ENCODE measurements around the gene TOP3B. TPM values are rescaled to one million over a fixed set of nuclear protein-coding genes. Genes with fewer than 3 reads are reported as not detected.
A peak's percentile ranks its signal among the peaks of the same experiment; 100 is the strongest.
"Not testable (repeated sequence)": the region's sequence is repeated elsewhere in the genome, so short reads cannot be mapped to it uniquely, and the experiment has no call there.

The TOP3B gene
- total and polyA plus RNA-seq, 5 experiments from 2014 or later, result 9.6 to 70.5 (median 18.3) TPM

DNA sequence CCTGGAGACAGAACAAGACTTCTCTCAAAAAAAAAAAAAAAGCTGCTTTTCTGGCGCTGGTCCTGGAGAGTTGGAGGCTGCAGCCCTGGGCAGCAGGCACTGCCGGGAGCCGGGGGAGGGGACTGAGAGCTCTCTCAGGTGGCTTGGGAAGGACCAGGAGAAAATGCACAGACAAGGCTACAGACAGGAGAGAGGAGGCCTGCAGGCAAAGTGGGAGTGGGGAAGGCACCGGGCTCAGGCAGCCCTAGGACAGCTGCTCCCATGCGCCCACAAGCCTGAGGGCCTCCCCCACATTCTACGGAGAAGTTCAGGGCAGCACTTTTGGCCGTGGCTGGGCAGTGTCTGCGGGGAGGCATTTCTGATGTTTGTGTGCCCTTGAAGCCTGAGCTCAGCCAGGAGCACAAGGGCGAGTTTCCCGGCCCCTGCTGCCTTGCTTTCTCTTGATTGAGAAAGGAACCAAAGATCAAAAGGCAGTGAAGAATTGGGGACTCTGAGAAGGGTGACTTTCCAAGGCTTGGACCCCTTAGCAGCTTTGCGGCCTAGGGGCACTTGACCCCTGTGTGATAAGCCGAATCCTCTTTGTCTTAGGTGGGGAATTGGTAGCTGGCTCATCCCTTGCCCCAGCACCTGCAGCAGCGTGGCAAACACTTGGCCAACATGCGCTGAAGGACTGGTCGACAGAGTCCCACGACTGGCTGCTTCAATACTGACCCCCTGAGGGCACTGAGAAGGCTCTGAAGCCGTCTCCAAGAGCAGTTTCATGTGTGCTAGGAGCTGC is 65.2 kb downstream of the TOP3B start:
- no peak for ATAC-seq
- Mint-ChIP-seq H3K27me3 (no peaks in the 10 kb centered on the region), H3K36me3 (no peaks in the 10 kb centered on the region), H3K27ac (peak overlapping the region in 1 of 10 donors; percentile 9), H3K4me3 (no peak overlapping the region), H3K4me1 (peaks cover 0 to 2% (median 0%) of the 10 kb centered on the region in 4 donors), H3K9me3 (no peaks in the 10 kb centered on the region)
- DNase-seq, result no peak
- POLR2A ChIA-PET, result no interaction called here

DNA sequence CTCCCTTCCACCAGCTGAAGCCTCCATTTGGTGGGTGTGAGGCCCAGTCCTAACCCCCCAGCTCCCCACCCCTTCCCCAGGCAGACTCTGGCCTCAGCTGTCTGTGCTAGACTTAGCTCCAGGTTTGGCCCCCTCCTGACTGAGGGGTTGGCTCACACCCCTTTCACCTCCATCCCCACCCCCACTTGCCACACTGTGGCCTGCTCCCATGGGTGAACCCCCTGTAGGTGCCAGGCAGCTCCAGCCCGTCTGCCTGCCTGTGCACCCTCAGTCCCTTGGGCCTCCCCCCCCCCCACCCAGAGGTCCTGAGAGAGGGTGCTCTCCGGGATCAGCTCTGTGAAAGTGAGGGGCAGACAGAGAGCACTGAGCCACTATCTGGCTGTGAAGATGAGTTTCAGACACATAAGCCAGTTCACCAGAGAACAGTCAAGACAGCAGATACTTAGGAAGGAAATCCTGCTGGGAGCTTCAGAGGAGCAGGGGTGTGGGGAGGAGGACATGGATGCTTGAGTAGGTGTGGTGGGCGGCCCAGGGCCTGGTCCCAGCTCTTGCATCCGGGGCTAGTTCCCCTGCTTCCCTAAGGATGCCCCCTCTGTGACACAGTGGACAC is 66.2 kb downstream of the TOP3B start:
- POLR2A ChIA-PET, result no interaction called here

DNA sequence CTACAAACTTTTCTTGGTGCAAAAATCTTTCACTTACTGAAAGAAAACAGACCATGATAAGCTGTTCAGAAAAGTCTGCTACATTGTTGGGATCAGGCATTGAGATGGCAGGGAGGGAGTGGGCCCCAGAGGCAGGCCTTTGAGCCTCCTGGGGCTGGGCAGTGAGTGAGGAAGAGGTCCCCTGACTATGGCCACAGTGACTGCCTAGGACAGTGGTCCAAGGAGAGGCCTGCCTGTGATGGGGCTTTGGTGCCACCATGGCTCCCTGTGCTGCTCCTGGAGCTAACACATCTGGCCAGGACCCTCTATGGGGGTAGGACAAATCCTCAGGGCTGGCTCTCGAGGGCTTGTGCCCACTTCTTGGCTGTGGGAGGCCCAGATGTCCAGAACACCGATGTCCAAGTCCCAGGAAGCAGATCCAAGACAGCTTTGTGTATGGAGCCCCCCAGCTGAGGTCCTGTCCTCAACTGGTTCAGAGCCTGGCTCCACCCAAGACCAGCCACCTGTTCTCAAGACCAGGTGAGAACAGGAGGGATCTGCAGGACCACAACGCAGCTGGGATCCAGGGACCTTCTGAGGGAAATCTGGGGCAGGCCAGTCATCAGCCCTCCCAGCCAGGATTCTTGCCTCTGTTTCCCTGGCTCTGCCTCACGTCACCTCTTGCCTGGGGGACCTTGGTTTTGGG is 66.8 kb downstream of the TOP3B start:
- Mint-ChIP-seq H3K9me3 (no peaks in the 10 kb centered on the region), H3K27me3 (no peaks in the 10 kb centered on the region), H3K36me3 (no peaks in the 10 kb centered on the region), H3K4me1 (peaks cover 0 to 2% (median 0%) of the 10 kb centered on the region in 4 donors), H3K27ac (peak overlapping the region in 3 of 10 donors; percentile 8 to 43 (median 15)), H3K4me3 (no peak overlapping the region)
- no peak for DNase-seq
- POLR2A ChIA-PET, result no interaction called here
- ATAC-seq, result no peak

More for the DNA sequence above, 66.2 kb downstream of the TOP3B start:
- no peak for DNase-seq
- no peak overlapping the region for H3K4me3 Mint-ChIP-seq
- H3K4me1 Mint-ChIP-seq, result peaks cover 0 to 2% (median 0%) of the 10 kb centered on the region in 4 donors
- no peaks in the 10 kb centered on the region for H3K27me3 Mint-ChIP-seq
- no peaks in the 10 kb centered on the region for H3K36me3 Mint-ChIP-seq
- no peaks in the 10 kb centered on the region for H3K9me3 Mint-ChIP-seq
- peak overlapping the region in 2 of 10 donors; percentile 27 to 51 for H3K27ac Mint-ChIP-seq
- no peak for ATAC-seq

DNA sequence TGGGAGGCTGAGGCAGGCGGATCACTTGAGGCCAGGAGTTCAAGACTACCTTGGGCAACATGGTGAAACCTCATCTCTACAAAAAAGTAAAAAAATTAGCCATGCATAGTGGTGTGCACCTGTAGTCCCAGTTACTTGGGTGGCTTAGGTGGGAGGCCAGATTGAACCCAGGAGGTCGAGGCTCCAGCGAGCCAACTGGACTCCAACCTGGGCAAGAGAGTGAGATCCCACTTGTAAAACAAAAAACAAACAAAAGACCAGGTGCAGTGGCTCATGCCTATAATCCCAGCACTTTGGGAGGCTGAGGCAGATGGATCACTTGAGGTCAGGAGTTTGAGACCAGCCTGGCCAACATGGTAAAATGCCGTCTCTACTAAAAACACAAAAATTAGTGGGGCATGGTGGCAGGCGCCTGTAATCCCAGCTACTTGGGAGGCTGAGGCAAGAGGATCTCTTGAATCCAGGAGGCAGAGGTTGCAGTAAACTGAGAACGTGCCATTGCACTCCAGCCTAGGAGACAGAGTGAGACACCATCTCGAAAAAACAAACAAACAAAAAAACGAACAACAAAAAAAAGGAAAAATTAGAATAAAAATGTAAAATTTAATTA is 68.4 kb downstream of the TOP3B start:
- H3K4me1 Mint-ChIP-seq, POLR2A ChIA-PET, DNase-seq, H3K9me3 Mint-ChIP-seq, H3K4me3 Mint-ChIP-seq, H3K36me3 Mint-ChIP-seq, H3K27ac Mint-ChIP-seq, ATAC-seq, H3K27me3 Mint-ChIP-seq: not testable (repeated sequence)

DNA sequence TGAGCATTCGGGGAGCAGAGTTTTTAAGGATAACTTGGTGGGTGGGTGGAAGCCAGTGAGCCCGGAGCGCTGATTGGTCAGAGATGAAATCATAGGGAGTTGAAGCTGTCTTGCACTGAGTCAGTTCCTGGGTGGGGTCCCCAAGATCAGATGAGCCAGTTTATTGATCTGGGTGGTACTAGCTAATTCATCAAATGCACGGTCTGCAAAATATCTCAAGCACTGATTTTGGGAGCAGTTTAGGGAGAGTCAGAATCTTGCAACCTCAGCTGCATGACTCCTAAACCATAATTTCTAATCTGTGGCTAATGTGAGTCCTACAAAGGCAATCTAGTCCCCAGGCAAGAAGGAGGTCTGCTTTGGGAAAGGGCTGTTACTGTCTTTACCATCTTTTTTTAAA is 72.2 kb downstream of the TOP3B start:
- H3K36me3 Mint-ChIP-seq, DNase-seq, H3K27me3 Mint-ChIP-seq, ATAC-seq, H3K4me3 Mint-ChIP-seq, H3K4me1 Mint-ChIP-seq, POLR2A ChIA-PET, H3K9me3 Mint-ChIP-seq: not testable (repeated sequence)
- H3K27ac Mint-ChIP-seq, result peak overlapping the region in 1 of 10 donors; percentile 4

DNA sequence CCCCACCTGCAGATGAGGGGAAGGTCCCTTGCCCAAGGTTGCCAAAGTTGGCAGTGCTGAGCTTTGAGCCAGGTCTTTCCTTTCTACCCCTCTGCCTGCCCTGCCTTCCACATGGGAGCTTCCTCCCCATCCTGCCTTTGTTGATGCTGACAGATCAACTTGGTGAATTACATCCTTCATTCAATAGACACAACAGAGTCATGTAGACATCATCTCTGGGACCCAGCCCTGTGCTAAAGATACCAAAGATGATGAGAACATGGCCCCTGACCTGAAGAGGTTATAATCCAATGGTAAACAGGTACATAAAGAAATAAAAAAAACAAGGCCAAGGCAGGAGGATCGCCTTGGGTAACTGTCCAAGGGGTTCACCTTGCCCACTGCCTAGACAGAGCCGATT is 72.7 kb downstream of the TOP3B start:
- no peak overlapping the region for H3K4me3 Mint-ChIP-seq
- H3K9me3 Mint-ChIP-seq, result no peaks in the 10 kb centered on the region
- no peak overlapping the region for H3K27ac Mint-ChIP-seq
- H3K36me3 Mint-ChIP-seq, result no peaks in the 10 kb centered on the region
- POLR2A ChIA-PET, result no interaction called here
- no peaks in the 10 kb centered on the region for H3K27me3 Mint-ChIP-seq
- no peak for DNase-seq
- ATAC-seq, result no peak
- no peaks in the 10 kb centered on the region for H3K4me1 Mint-ChIP-seq

DNA sequence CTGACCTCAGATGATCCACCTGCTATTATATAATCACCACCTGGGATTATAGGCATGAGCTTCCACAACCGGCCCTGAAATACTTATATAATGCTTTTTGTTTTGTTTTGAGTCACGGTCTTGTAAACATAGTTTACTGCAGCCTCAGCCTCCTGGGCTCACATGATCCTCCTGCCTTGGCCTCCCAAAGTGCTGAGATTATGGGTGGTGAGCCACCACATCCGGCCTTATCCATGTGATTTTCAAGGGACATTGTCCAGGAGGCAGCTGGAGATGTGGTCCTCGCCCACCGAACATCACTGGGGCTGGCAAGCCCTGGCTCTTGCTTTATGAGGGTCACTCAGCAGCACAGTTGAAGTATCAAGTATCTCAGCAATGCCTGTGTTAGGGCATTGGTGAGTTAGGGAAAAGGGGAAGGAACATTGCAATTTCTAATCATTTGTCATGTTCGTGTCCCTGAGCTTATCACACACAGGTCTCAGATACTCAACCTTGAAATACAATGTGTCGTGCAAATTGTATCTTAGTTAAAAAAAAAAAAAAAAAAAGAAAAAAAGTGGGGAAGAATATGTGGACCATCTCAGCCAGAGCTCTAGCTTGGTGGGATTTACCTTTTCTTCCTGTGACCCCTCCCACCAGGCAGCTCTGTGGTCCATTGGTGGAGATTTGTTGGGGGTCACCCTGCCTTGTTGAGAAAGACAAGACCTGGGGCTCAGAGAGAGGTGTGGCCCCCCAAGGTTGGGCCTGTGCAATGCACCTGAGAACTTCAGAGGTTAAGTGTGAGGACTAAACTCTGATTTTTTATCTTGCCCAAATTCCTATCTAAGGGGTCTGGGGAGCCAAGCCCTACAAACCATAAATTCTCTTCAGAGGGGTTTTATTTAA is 74.7 kb downstream of the TOP3B start:
- Mint-ChIP-seq H3K4me1 (no peaks in the 10 kb centered on the region), H3K36me3 (peaks cover 0 to 4% (median 0%) of the 10 kb centered on the region in 3 donors), H3K9me3 (no peaks in the 10 kb centered on the region), H3K27me3 (peaks cover 0 to 2% (median 0%) of the 10 kb centered on the region in 5 donors), H3K27ac (peak overlapping the region in 1 of 10 donors; percentile 40), H3K4me3 (no peak overlapping the region)
- POLR2A ChIA-PET, result interaction anchor here (0.8 kb wide), 1 partner anchor 50 kb away, joined by 4 read pairs; no protein-coding TSS in a partner anchor
- no peak for ATAC-seq
- DNase-seq, result no peak

Other genes starting within 250 kb of the TOP3B start
- gene YPEL1, start 247.0 kb downstream of the TOP3B start, total RNA-seq, result 1 to 10 TPM; 5.3 to 6.7 TPM
- gene YPEL1, start 247.0 kb downstream of the TOP3B start, polyA plus RNA-seq, result 10 to 100 TPM in 1 of 3 donors, 1 to 10 TPM in 2; 1.8 to 15.3 (median 3.3) TPM
- gene MAPK1, start 115.1 kb downstream of the TOP3B start, total RNA-seq, result 100 to 1,000 TPM; 119 TPM
- gene MAPK1, start 115.1 kb downstream of the TOP3B start, polyA plus RNA-seq, result 10 to 100 TPM; 62.9 to 92.8 (median 78.9) TPM
- gene PPM1F, start 29.9 kb downstream of the TOP3B start, total RNA-seq, result 10 to 100 TPM; 23.6 to 25.1 TPM
- 1 to 10 TPM; 8.3 to 9.9 (median 9.6) TPM for gene PPM1F, start 29.9 kb downstream of the TOP3B start, polyA plus RNA-seq

All from naive thymus-derived CD8-positive, alpha-beta T cell (primary cell).